HL-60/S4 treated with retinoic acid at 250 ng/mL for 4 days and 3 days (cell line): Measurements from ENCODE around the gene ZNF764.
"Not testable (repeated sequence)": the region's sequence is repeated elsewhere in the genome, so short reads cannot be mapped to it uniquely, and the experiment has no call there.

ENCODE experiments used
- in situ Hi-C: fragments of 300-500 bp; cut with MboI; formaldehyde crosslinking; loops from 2 replicates; pipeline ENCODE4 v1.7.0; 2022; ENCODE audit warnings: low sequenced_read_pairs

ZNF764 gene

DNA sequence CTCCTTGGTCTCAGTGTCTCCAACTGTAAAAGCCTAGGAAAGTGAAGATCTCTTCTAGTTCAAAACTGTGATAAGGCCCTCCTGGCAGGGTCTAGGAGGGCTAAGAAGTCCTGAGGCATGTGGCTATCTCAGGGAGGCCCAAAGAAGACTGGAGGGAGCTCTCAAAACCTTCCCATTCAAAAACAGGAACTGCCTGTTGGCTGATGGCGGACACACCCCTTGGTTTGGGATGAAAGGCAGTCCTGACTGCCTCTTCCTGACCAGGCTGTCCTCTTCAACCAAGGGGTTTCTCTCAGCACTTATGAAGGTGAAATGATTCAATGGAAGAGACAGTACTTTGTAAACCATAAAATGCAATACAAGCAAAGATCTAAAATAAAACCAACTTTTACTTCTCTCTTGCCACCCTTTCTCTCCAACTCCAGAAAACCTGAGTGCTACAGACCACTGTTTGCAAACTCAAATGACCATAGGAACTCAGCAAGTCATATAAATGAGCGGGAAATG, 4.7 kb downstream of the ZNF764 start:
- in situ Hi-C loops, result no loop called here

DNA sequence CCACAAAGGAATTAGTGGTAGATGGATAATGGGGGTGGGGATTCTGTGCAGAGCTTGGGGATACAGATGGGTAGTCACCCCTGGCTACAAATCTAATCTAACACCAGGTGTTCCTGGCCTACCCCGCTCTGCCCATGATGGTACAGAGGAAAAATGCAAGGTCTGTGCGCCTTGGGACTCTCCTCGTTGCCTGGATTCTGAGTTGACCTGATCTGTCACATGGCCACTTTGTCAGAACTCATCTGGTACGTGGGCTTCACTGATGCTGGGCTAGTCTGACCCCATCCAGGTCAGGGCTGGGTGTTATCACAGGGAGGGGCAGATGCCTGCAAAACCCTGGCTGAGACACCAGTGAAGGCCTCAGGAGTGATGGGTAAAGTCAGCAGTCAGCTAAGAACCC, 5.2 kb downstream of the ZNF764 start:
- in situ Hi-C loops, result no loop called here

- in situ Hi-C loops, result no loop called here
Observed at GRCh38 chr16:30551781-30552180, 6.4 kb downstream of the ZNF764 start.

- in situ Hi-C loops, result no loop called here
Observed at GRCh38 chr16:30548416-30549253, 9.5 kb downstream of the ZNF764 start.

DNA sequence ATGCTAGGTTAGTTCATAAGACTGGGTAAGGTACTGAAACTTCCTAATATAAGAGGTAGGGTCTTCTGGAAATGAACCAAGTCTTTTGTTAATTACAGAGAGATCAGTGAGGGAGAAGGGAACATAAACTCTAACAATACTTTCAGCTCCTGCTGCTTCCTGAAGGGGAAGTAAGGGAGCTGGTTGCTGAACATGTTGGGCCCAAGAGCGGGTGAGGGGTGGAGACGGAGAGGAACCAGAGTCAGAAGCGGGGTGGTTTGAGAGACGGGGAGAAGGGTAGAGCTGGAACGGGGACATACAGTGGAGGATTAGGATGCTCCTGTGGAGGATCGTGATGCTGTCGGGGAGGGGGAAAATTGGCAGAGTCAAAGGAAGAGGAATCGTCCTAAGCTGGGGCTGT, 12.1 kb downstream of the ZNF764 start:
- in situ Hi-C loops, result no loop called here

DNA sequence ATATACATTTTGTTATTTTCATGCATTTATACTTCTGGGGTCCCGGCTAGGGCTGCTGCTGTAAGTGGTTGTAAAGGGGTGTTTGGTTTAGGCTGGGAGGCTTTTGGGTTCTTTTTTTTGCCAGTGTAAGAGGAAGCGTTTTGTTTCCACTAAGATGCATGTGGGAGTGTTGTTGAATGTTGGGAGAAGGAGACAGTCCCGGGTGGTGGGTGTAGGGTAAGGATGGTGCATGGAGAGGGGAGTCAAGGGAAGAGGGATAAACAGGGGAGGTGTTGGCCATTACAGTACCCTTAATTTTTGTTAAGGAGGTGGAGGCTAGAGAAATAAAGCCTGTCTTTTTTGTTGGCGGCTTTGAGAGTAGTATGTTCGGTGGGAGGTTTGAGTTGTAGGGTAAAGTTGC, 15.1 kb downstream of the ZNF764 start:
- in situ Hi-C loops, result no loop called here

DNA sequence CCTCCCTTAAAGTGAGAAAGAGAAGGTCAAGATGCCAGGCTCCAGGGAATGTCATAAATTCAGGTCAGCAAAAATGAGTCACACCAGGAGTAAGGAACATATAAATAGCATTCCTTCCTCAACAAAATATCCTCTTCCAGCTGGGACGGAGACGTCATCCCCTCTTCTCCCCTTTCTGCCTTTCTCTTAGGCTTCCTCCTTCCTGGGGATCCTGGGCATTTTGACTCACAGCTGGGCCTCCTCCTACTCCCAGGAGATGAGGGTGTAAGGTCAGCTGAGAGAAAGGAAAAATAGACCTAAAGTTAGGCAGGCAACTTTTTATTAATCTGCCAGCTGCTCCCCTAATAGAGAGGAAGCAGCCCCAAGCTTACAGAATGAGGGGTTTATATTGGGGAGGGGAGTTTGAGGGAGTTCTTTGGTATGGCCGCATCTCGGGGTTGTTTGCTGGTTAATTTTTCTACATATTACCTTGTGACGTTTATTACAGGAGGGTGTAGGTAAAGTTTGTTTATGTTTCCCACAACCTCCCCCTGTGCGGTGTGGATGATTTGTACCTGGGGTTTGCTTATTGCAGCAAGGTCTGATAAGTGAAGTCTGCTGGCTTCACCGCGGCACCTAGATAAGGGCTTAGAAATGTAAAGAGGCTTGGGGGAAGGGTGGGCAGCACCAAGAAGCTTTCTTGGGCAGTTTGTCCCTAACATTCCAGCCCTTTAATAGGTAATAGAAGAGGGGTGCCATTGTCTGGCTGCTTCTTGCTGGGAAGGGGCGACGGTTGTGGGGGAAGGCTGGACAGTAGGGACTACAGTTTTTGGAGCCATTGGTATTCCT, 16.5 kb downstream of the ZNF764 start:
- in situ Hi-C loops, result no loop called here

DNA sequence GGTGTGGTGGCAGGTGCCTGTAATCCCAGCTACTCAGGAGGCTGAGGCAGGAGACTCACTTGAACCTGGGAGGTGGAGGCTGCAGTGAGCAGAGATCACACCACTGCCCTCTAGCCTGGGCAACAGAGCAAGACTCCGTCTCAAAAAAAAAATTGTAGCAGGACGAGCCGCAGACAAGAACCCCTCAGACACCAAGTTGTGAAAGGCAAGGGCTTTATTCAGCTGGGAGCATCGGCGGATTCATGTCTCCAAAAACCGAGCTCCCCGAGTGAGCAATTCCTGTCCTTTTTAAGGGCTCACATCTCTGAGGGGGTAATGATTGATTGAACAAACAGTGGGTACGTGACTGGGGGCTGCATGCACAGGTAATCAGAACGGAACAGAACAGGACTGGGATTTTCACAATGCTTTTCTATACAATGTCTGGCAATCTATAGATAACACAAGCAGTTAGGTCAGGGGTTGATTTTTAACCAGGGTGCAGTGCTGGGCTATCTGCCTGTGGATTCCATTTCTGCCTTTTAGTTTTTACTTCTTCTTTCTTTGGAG, 17.2 kb downstream of the ZNF764 start:
- in situ Hi-C loops, result not testable (repeated sequence)

DNA sequence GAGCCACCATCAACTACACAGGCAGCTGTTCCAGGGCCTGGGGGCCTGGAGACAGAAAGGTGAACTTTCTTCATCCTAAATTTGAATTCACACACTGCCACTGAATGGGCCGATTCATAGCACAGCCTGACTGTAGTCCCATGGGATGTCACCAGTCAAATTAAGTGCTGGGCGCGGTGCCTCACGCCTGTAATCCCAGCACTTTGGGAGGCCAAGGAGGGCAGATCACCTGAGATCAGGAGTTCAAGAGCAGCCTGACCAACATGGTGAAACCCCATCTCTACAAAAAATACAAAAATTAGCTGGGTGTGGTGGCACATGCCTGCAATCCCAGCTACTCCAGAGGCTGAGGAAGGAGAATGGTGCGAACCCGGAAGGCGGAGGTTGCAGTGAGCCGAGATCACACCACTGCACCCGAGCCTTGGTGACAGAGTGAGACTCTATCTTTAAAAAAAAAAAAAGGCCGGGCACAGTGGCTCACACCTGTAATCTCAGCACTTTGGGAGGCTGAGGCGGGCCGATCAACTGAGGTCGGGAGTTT, 18.1 kb downstream of the ZNF764 start:
- in situ Hi-C loops, result not testable (repeated sequence)

- in situ Hi-C loops, result no loop called here
Observed at GRCh38 chr16:30539000-30539964, 18.9 kb downstream of the ZNF764 start.

DNA sequence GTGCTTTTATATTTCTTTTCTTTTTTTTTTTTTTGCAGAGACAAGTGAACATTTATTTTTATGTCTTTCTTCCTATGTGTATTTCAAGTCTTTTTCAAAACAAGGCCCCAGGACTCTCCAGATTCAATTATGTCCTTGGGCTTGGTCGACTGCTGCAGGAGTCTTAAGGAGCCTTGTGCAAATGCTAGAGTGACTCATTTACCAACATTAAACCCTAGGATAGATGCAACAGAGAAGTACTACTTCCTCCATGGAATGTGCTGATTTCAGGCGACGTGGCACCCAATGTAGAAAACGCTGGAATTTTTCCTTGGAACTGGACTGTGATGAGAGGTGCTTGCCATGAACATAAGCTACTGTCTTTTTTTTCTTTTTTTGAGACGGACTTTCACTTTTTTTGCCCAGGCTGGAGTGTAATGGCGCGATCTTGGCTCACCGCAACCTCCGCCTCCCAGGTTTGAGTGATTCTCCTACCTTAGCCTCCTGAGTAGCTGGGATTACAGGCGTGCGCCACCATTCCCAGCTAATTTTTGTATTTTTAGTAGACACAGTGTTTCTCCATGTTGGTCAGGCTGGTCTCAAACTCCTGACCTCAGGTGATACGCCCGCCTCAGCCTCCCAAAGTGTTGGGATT, 21.7 kb downstream of the ZNF764 start:
- in situ Hi-C loops, result not testable (repeated sequence)

- in situ Hi-C loops, result no loop called here
Observed at GRCh38 chr16:30535777-30536190, 22.4 kb downstream of the ZNF764 start.

GRCh38 chr16:30535106-30535776, 22.9 kb downstream of the ZNF764 start:
- in situ Hi-C loops, result no loop called here

DNA sequence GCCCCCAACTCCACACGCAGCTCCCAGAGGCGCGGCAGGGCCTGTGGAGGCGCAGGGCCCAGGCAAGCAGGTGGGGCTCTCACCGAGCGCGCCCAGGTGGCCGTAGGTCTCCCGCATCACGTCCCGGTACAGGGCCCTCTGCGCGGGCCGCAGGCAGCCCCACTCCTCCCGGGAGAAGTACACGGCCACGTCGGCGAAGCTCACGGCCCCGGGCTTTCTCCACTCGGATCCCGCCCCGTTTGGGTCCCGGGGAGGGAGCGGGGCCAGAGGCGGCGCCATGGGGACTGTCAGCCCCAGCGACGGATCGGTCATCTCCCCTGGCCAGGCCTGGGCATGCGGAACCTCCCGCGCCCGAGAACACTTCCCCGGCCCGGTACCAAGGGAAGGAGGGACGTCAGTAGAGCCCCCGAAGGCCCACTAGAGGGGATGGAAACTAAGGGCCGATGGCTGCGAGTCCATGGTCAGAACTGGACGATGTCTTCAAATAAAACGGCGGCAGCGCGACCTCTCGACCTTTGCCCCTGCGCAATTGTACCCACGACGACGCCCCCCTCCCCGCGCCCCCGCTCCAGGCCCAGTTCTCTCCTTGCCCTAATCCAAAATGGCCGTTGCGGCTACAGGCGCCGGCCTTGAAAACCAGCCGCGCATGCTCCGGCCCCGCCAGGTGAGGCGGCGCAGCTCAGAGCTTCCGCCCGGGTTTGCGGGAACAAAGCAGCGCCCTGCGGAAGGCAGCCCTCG, 23.6 kb downstream of the ZNF764 start, which contains the start of gene ZNF747:
Gene ZNF747 (minus strand): TSS at position 491 of the 738 bp plus-strand sequence. CDS start 179 bp downstream, at position 312.
- in situ Hi-C loops, result no loop called here

GRCh38 chr16:30533748-30534367, 24.3 kb downstream of the ZNF764 start:
- in situ Hi-C loops, result no loop called here

DNA sequence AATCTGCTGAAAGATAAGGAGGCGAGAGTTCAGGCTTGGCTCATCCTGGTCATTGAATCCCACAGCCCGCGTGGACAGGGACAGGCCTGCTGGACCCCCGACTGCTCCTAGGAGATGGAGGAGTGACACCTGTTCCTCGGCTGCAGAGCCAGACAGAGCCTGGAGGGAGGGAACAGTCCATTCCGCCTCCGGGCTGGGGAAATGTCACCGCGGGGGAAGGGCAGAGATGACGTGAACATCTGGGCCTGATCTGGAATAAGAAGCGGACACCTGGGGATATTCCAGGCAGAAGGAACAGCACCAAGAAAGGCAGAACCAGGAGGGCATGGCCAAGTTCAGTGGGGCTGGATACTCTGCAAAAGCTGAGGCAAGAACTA, 25.0 kb downstream of the ZNF764 start:
- in situ Hi-C loops, result no loop called here

- in situ Hi-C loops, result no loop called here
Observed at GRCh38 chr16:30532285-30533145, 25.7 kb downstream of the ZNF764 start.
